Endothelial cell of umbilical vein (primary cell): ENCODE data around the gene NFS1. TPM values are rescaled to one million over a fixed set of nuclear protein-coding genes. Genes with fewer than 3 reads are reported as not detected.

Source experiments
- BruUV-seq: library from RNA; stranded (reverse); fragments of 400-500 nt; replicated peaks from 2 replicates; lab custom pipeline; 2021; lab: Mats Ljungman, UMichigan
- CTCF ChIA-PET: fragments of 300-600, 350-600 bp; sonication (Branson Sonifier 250); formaldehyde crosslinking; loops from one replicate; lab custom pipeline; 2021; ENCODE audit warnings: antibody characterized with exemption, inconsistent platforms; lab: Charles Lee
- POLR2A ChIA-PET: fragments of 300-600, 350-600 bp; sonication (Branson Sonifier 250); formaldehyde crosslinking; loops from one replicate; lab custom pipeline; 2021; ENCODE audit warnings: antibody characterized with exemption, inconsistent platforms; lab: Charles Lee
- DNase-seq: peaks from one replicate; pipeline ENCODE4 v3.0.0-alpha.2; 2011; ENCODE audit warnings: low read depth, low spot score
- FAIRE-seq: peaks from 2 replicates; lab custom pipeline; 2011; peaks lifted over from hg19 to GRCh38; lab: Jason Lieb, UNC
- H2AFZ ChIP-seq: 2 replicates; pipeline ENCODE4 v1.6.0; 2012; ENCODE audit warnings: low read depth, low read length, control low read depth, inconsistent platforms
- H3K27ac ChIP-seq: 2 replicates; pipeline ENCODE4 v1.5.1; 2011; ENCODE audit warnings: low read depth, mild to moderate bottlenecking, control low read depth, low read length, moderate library complexity; ENCODE audit not compliant: insufficient read depth
- H3K27me3 ChIP-seq, 2 experiments: 2 replicates each; pipeline versions ENCODE4 v1.6.0 to v1.6.1; 2011; ENCODE audit warnings: low read length in 2 of 2, mixed read lengths in 1 of 2; ENCODE audit not compliant: control insufficient read depth in 2 of 2, insufficient read depth in 2 of 2
- H3K36me3 ChIP-seq, 2 experiments: 2 replicates in 1 of 2; 3 replicates in 1 of 2; pipeline ENCODE4 v1.5.1; 2011; ENCODE audit warnings: low read length in 2 of 2, mild to moderate bottlenecking in 1 of 2, moderate library complexity in 1 of 2; ENCODE audit not compliant: control insufficient read depth in 2 of 2, insufficient read depth in 2 of 2; ENCODE audit errors: extremely low read depth in 1 of 2
- H3K4me1 ChIP-seq: 3 replicates; pipeline ENCODE4 v1.5.1; 2011; ENCODE audit warnings: mild to moderate bottlenecking, low read length; ENCODE audit not compliant: control insufficient read depth, insufficient read depth; ENCODE audit errors: extremely low read depth
- H3K4me2 ChIP-seq: 2 replicates; pipeline ENCODE4 v1.6.1; 2011; ENCODE audit warnings: low read length, control low read depth, mixed read lengths; ENCODE audit not compliant: insufficient read depth
- H3K4me3 ChIP-seq, 3 experiments: fragments of 200-600 bp in 1 of 3; sonication (generic), shearing (Covaris generic) in 1 of 3; replicated peaks in 1 of 3; 2 replicates each; pipeline ENCODE4 v1.5.1; 2011 to 2016; ENCODE audit warnings: control low read depth in 3 of 3, low read length in 3 of 3, mild to moderate bottlenecking in 2 of 3, inconsistent platforms in 1 of 3, low read depth in 1 of 3, moderate library complexity in 1 of 3; ENCODE audit not compliant: insufficient read depth in 1 of 3
- H3K79me2 ChIP-seq: 2 replicates; pipeline ENCODE4 v1.6.0; 2012; ENCODE audit warnings: low read length, inconsistent platforms; ENCODE audit not compliant: control insufficient read depth, insufficient read depth
- H3K9ac ChIP-seq: replicated peaks from 2 replicates; pipeline ENCODE3; 2011; ENCODE audit warnings: low read length, control low read depth; ENCODE audit not compliant: insufficient read depth; ENCODE audit errors: extremely low read depth
- H3K9me1 ChIP-seq: replicated peaks from 3 replicates; pipeline ENCODE4 v1.6.0; 2011; ENCODE audit warnings: mild to moderate bottlenecking, low read length; ENCODE audit not compliant: control insufficient read depth, insufficient read depth; ENCODE audit errors: extremely low read depth
- H3K9me3 ChIP-seq: replicated peaks from 2 replicates; pipeline ENCODE4 v1.5.1; 2012; ENCODE audit warnings: low read length, inconsistent platforms; ENCODE audit not compliant: control insufficient read depth, insufficient read depth
- H4K20me1 ChIP-seq: replicated peaks from 2 replicates; pipeline ENCODE3; 2011; ENCODE audit warnings: mild to moderate bottlenecking, low read length; ENCODE audit not compliant: control insufficient read depth, insufficient read depth; ENCODE audit errors: extremely low read depth
- CTCF ChIP-seq, 2 donors: IDR thresholded peaks; 1 replicate in 1 of 2; 2 replicates in 1 of 2; pipeline ENCODE4 v1.5.1; 2011; ENCODE audit warnings: low read length in 2 of 2, mild to moderate bottlenecking in 2 of 2, moderate library complexity in 2 of 2, control low read depth in 1 of 2, inconsistent platforms in 1 of 2, low read depth in 1 of 2; ENCODE audit not compliant: insufficient read depth in 1 of 2; ENCODE audit errors: extremely low read depth in 1 of 2
- EZH2 ChIP-seq: IDR thresholded peaks from 2 replicates; pipeline ENCODE4 v1.6.1; 2012; ENCODE audit warnings: borderline replicate concordance, low read depth, mild to moderate bottlenecking, moderate library complexity, low read length, inconsistent platforms; ENCODE audit not compliant: severe bottlenecking
- FOS ChIP-seq: IDR thresholded peaks from 2 replicates; pipeline ENCODE4 v1.6.1; 2011; ENCODE audit warnings: mild to moderate bottlenecking, low read length, moderate library complexity, borderline replicate concordance; ENCODE audit not compliant: insufficient read depth
- JUN ChIP-seq: IDR thresholded peaks from 2 replicates; pipeline ENCODE4 v1.6.1; 2011; ENCODE audit warnings: borderline replicate concordance, low read depth; ENCODE audit not compliant: insufficient read length, insufficient read depth
- MYC ChIP-seq: IDR thresholded peaks from one replicate; pipeline ENCODE4 v1.6.1; 2011; ENCODE audit warnings: mild to moderate bottlenecking, low read depth, low read length
- POLR2A ChIP-seq: IDR thresholded peaks from 2 replicates; pipeline ENCODE4 v1.6.1; 2012; ENCODE audit warnings: low read depth, mild to moderate bottlenecking, control low read depth, low read length
- POLR2AphosphoS5 ChIP-seq: IDR thresholded peaks from 2 replicates; pipeline ENCODE4 v1.6.1; 2012; ENCODE audit warnings: low read depth, mild to moderate bottlenecking, control low read depth, low read length, moderate library complexity; ENCODE audit not compliant: insufficient read depth
- dilution Hi-C: fragments of 300-500 bp; cut with MboI; formaldehyde crosslinking; loops from one replicate; pipeline ENCODE4 v1.15.0; 2019; ENCODE audit warnings: low sequenced_read_pairs; ENCODE audit not compliant: extremely low pct_ligation_motif_present
- intact Hi-C: fragments of 100-400 bp; cut with micrococcal nuclease; formaldehyde crosslinking; loops from one replicate; pipeline ENCODE4 v1.10.0; 2022
- polyA plus RNA-seq, 4 experiments: library from polyadenylated mRNA; depleted of rRNA in 3 of 4; stranded (reverse) in 3 of 4; unstranded in 1 of 4; fragments of >200 nt; gene quantifications; 2 replicates each; pipeline versions ENCODE4 v1.2.1 to v1.2.3, GENCODE V29; 2011 to 2012; ENCODE audit warnings: missing spikeins in 1 of 4
- total RNA-seq: library from RNA; stranded (reverse); gene quantifications from 2 replicates; pipeline ENCODE4 v1.2.3, GENCODE V29; 2021
- TF ChIP-seq, protein P1 (sequence below): IDR thresholded peaks from 2 replicates; pipeline ENCODE4 v1.6.1; 2011; ENCODE audit not compliant: insufficient read depth, insufficient read length

NFS1 gene
- total and polyA plus RNA-seq, 2 donors (not counting 3 experiments of a cell fraction or from before 2014, with no cell fraction given) = 25.1 to 28.4 TPM

GRCh38 chr20:35739294-35740163 lies 40.4 kb upstream of the NFS1 start:
- FAIRE-seq (no peak), DNase-seq (peak; percentile 36)
- H3K4me1 ChIP-seq = peaks cover 46% of the 10 kb centered on the region
- H3K9me3 ChIP-seq = no peaks in the 10 kb centered on the region
- intact Hi-C loops = loop anchor here (5.0 kb wide), 1 partner anchor 77 kb away; the partner anchor contains the start of genes CPNE1 and RBM12
- no TSS peak for BruUV-seq
- dilution Hi-C loops = no loop called here
- no peaks in the 10 kb centered on the region for H3K9me1 ChIP-seq
- peak overlapping the region; percentile 12 to 100 (median 97) for H3K4me3 ChIP-seq
- peak overlapping the region; percentile 94 for H3K27ac ChIP-seq
- H3K79me2 ChIP-seq = peaks cover 74% of the 10 kb centered on the region
- H4K20me1 ChIP-seq = peaks cover 34% of the 10 kb centered on the region
- no peaks in the 10 kb centered on the region for H3K27me3 ChIP-seq
- peak overlapping the region; percentile 100 for H3K9ac ChIP-seq
- H3K4me2 ChIP-seq = peak overlapping the region; percentile 99
- ChIA-PET CTCF (interaction anchor here (0.6 to 3.3 kb wide), 7 partner anchors 9 to 215 kb away, joined by 3 to 11 read pairs (median 5); partner anchors contain the start of genes PHF20 and SCAND1), POLR2A (interaction anchor here (0.5 to 1.6 kb wide), 3 partner anchors 9 to 144 kb away, joined by 3 to 7 read pairs (median 5); no protein-coding TSS in a partner anchor)
- peaks cover 13 to 44% of the 10 kb centered on the region in 2 experiments for H3K36me3 ChIP-seq
- no peak overlapping the region for H2AFZ ChIP-seq
- no peak for TF ChIP-seq MYC
- no peak for TF ChIP-seq POLR2A
- TF ChIP-seq CTCF (IDR thresholded peaks at IDR 0.05; ENCODE audit: extremely low read depth in 1 of 2, insufficient read depth in 1 of 2, low read depth in 1 of 2, low read length in 2 of 2) = peak; percentile 11 to 13
- TF ChIP-seq, protein P1, sequence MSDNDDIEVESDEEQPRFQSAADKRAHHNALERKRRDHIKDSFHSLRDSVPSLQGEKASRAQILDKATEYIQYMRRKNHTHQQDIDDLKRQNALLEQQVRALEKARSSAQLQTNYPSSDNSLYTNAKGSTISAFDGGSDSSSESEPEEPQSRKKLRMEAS = no peak
- TF ChIP-seq JUN = no peak
- no peak for TF ChIP-seq EZH2
- no peak for TF ChIP-seq POLR2AphosphoS5
- TF ChIP-seq FOS = no peak
